CD4-positive, alpha-beta memory T cell (primary cell): Measurements from ENCODE around the gene IRAK2. TPM values are rescaled to one million over a fixed set of nuclear protein-coding genes. Genes with fewer than 3 reads are reported as not detected.

ENCODE experiments used
- CTCF ChIA-PET: fragments of 350-600 bp; sonication (Branson Sonifier 250); formaldehyde crosslinking; loops from one replicate; lab custom pipeline; 2021; ENCODE audit warnings: inconsistent platforms; ENCODE audit not compliant: partially characterized antibody; lab: Charles Lee
- POLR2A ChIA-PET: fragments of 350-600 bp; sonication (Branson Sonifier 250); formaldehyde crosslinking; loops from one replicate; lab custom pipeline; 2021; ENCODE audit not compliant: partially characterized antibody; lab: Charles Lee
- DNase-seq, 5 donors: peaks; one replicate each; pipeline versions ENCODE4 v3.0.0 to v3.0.0-alpha.2; 2020 to 2022; ENCODE audit warnings: mixed read lengths in 1 of 5
- H3K27ac ChIP-seq: one replicate; pipeline ENCODE4 v1.7.0; 2013; ENCODE audit warnings: low read depth, low read length
- H3K27me3 ChIP-seq: 2 replicates; pipeline ENCODE4 v1.7.0; 2013; ENCODE audit warnings: mild to moderate bottlenecking, low read length, moderate library complexity; ENCODE audit not compliant: insufficient read depth
- H3K36me3 ChIP-seq: 2 replicates; pipeline ENCODE4 v1.7.0; 2013; ENCODE audit warnings: mild to moderate bottlenecking, low read length, moderate library complexity; ENCODE audit not compliant: insufficient read depth
- H3K4me1 ChIP-seq: 2 replicates; pipeline ENCODE4 v1.7.0; 2013; ENCODE audit warnings: mild to moderate bottlenecking, low read length, moderate library complexity; ENCODE audit not compliant: insufficient read depth
- H3K4me3 ChIP-seq, 2 donors: one replicate each; pipeline ENCODE4 v1.7.0; 2013; ENCODE audit warnings: low read length in 2 of 2, mild to moderate bottlenecking in 1 of 2
- H3K9me3 ChIP-seq, 2 donors: one replicate each; pipeline ENCODE4 v1.7.0; 2013; ENCODE audit warnings: low read length in 2 of 2, control low read depth in 1 of 2; ENCODE audit not compliant: control insufficient read depth in 1 of 2
- H3K27ac Mint-ChIP-seq, 7 donors: one replicate each; pipeline ENCODE4 v1.8.0; 2020 to 2021; ENCODE audit warnings: mixed read lengths in 7 of 7, mild to moderate bottlenecking in 6 of 7, inconsistent platforms in 3 of 7, moderate library complexity in 3 of 7
- H3K27me3 Mint-ChIP-seq, 2 donors: one replicate each; pipeline ENCODE4 v1.8.0; 2020 to 2021; ENCODE audit warnings: mixed read lengths in 2 of 2
- H3K36me3 Mint-ChIP-seq, 2 donors: one replicate each; pipeline ENCODE4 v1.8.0; 2020 to 2021; ENCODE audit warnings: mixed read lengths in 2 of 2, inconsistent platforms in 1 of 2, mild to moderate bottlenecking in 1 of 2
- H3K4me1 Mint-ChIP-seq, 4 donors: one replicate each; pipeline ENCODE4 v1.8.0; 2020 to 2021; ENCODE audit warnings: mixed read lengths in 4 of 4, mild to moderate bottlenecking in 1 of 4
- H3K4me3 Mint-ChIP-seq, 8 donors: one replicate each; pipeline ENCODE4 v1.8.0; 2020 to 2021; ENCODE audit warnings: mixed read lengths in 8 of 8, mild to moderate bottlenecking in 7 of 8, moderate library complexity in 6 of 8, inconsistent platforms in 3 of 8
- H3K9me3 Mint-ChIP-seq, 8 donors: one replicate each; pipeline ENCODE4 v1.8.0; 2020 to 2021; ENCODE audit warnings: mixed read lengths in 8 of 8, mild to moderate bottlenecking in 5 of 8, inconsistent platforms in 3 of 8, moderate library complexity in 1 of 8
- intact Hi-C: fragments of 100-400 bp; cut with micrococcal nuclease; formaldehyde crosslinking; loops from one replicate; pipeline ENCODE4 v1.15.1; 2023
- polyA plus RNA-seq, 2 donors: library from polyadenylated mRNA; unstranded; fragments of 300-500 nt; fragmentation: Illumina TruSeq; gene quantifications; one replicate each; pipeline ENCODE4 v1.2.3, GENCODE V29; 2021
- total RNA-seq, 2 experiments: library from RNA; stranded (reverse); gene quantifications; one replicate each; pipeline ENCODE4 v1.2.3, GENCODE V29; 2021

The IRAK2 gene
- total and polyA plus RNA-seq, 4 experiments from 2014 or later = 4.4 to 5.8 (median 5.1) TPM

DNA sequence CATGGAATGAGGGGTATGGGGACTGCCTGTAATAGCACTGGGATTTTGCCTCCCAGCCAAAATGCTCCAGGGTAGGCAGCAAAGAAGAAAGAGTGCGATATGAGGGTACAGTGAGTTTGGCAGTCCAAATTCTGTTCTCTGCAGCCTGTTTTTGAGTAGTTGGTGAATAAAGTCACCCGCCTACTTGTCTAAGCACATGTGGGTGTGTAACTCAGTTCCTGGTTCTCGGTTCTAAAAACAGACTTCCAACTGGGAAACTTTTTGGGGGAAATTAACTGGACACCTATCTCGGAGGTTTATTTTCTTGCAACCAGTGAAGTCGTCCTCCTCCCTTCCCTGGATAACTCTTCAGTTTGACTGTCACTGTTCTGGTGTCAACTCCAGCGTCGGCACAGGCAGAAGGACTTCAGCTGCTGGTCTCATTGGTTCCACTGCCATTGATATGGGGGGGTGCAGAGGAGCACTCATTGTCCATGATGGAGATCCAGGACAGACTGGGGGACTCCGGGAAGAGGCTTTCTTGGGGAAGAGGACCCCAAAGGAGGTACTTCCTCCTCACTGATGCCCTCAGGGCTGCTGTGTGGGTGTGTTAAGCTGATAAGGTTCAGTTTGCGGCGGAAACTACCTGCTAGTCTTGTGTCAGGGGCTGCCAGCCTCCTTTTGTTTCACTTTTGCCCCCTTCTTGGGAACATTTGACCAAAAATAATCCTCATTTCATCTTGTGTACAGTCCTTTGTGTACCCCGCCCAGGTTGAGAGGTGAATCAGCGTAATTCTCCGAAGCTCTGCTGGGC is 114.9 kb downstream of the IRAK2 start:
- Histone ChIP-seq H3K27ac (no peak overlapping the region), H3K27me3 (no peaks in the 10 kb centered on the region), H3K9me3 (no peaks in the 10 kb centered on the region), H3K36me3 (peaks cover 50% of the 10 kb centered on the region), H3K4me1 (peaks cover 28% of the 10 kb centered on the region), H3K4me3 (no peak overlapping the region)
- POLR2A ChIA-PET = interaction anchor here (1.2 kb wide), 1 partner anchor 116 kb away, joined by 3 read pairs; no protein-coding TSS in a partner anchor
- intact Hi-C loops = loop anchor here (10.0 kb wide), 1 partner anchor 295 kb away; the partner anchor contains the start of gene EMC3
- DNase-seq = no peak
- no peaks in the 10 kb centered on the region for H3K9me3 Mint-ChIP-seq
- no peaks in the 10 kb centered on the region for H3K27me3 Mint-ChIP-seq
- H3K4me1 Mint-ChIP-seq = peaks cover 22 to 41% (median 32%) of the 10 kb centered on the region in 4 donors
- CTCF ChIA-PET = interaction anchor here (1.1 kb wide), 1 partner anchor 16 kb away, joined by 3 read pairs; no protein-coding TSS in a partner anchor
- H3K4me3 Mint-ChIP-seq = no peak overlapping the region
- H3K36me3 Mint-ChIP-seq = peaks cover 21 to 77% of the 10 kb centered on the region in 2 donors
- peak overlapping the region in 5 of 7 donors; percentile 12 to 79 (median 42) for H3K27ac Mint-ChIP-seq

DNA sequence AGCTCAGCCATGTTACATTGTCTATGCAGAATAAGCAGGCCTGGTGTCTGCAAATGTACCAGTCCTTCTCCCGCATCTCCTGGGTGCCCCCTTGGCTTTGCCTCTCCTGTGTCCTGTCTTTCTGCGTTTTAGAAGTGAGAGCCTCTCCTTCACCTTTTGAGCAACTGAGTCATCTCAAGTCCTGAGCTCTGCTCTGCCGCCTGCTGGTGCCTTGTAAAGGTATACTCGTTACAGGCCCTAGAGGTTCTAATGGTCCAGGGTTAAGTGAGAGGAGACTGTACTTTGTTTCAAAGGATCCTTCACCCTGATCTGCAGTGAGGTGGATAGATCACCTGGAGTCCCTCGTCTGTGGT is 115.4 kb downstream of the IRAK2 start:
- Histone ChIP-seq H3K27ac (no peak overlapping the region), H3K36me3 (peaks cover 50% of the 10 kb centered on the region), H3K4me3 (no peak overlapping the region), H3K4me1 (peaks cover 31% of the 10 kb centered on the region), H3K27me3 (no peaks in the 10 kb centered on the region), H3K9me3 (no peaks in the 10 kb centered on the region)
- POLR2A ChIA-PET = interaction anchor here (1.2 to 1.4 kb wide), 2 partner anchors 9 to 116 kb away, joined by 3 to 4 read pairs; no protein-coding TSS in a partner anchor
- intact Hi-C loops = loop anchor here (10.0 kb wide), 1 partner anchor 295 kb away; the partner anchor contains the start of gene EMC3
- peak overlapping the region in 1 of 8 donors; percentile 5 for H3K4me3 Mint-ChIP-seq
- H3K4me1 Mint-ChIP-seq = peaks cover 27 to 45% (median 36%) of the 10 kb centered on the region in 4 donors
- H3K36me3 Mint-ChIP-seq = peaks cover 21 to 78% of the 10 kb centered on the region in 2 donors
- no peak for DNase-seq
- H3K9me3 Mint-ChIP-seq = no peaks in the 10 kb centered on the region
- CTCF ChIA-PET = interaction anchor here (1.1 kb wide), 1 partner anchor 17 kb away, joined by 3 read pairs; no protein-coding TSS in a partner anchor
- no peaks in the 10 kb centered on the region for H3K27me3 Mint-ChIP-seq
- H3K27ac Mint-ChIP-seq = peak overlapping the region in 5 of 7 donors; percentile 12 to 74 (median 42)

- no peak for DNase-seq
- Mint-ChIP-seq H3K27me3 (no peaks in the 10 kb centered on the region), H3K4me3 (no peak overlapping the region), H3K9me3 (no peaks in the 10 kb centered on the region), H3K27ac (peak overlapping the region in 2 of 7 donors; percentile 41 to 62), H3K36me3 (peaks cover 21 to 75% of the 10 kb centered on the region in 2 donors), H3K4me1 (peaks cover 27 to 49% (median 36%) of the 10 kb centered on the region in 4 donors)
- Histone ChIP-seq H3K36me3 (peaks cover 50% of the 10 kb centered on the region), H3K9me3 (no peaks in the 10 kb centered on the region), H3K4me3 (no peak overlapping the region), H3K4me1 (peaks cover 31% of the 10 kb centered on the region), H3K27ac (no peak overlapping the region), H3K27me3 (no peaks in the 10 kb centered on the region)
- ChIA-PET POLR2A (interaction anchor here (1.4 kb wide), 1 partner anchor 9 kb away, joined by 4 read pairs; no protein-coding TSS in a partner anchor), CTCF (interaction anchor here (1.1 kb wide), 1 partner anchor 17 kb away, joined by 3 read pairs; no protein-coding TSS in a partner anchor)
- intact Hi-C loops = loop anchor here (10.0 kb wide), 1 partner anchor 296 kb away; the partner anchor contains the start of gene EMC3
Measured at GRCh38 chr3:10280571-10280970, 115.9 kb downstream of the IRAK2 start.

DNA sequence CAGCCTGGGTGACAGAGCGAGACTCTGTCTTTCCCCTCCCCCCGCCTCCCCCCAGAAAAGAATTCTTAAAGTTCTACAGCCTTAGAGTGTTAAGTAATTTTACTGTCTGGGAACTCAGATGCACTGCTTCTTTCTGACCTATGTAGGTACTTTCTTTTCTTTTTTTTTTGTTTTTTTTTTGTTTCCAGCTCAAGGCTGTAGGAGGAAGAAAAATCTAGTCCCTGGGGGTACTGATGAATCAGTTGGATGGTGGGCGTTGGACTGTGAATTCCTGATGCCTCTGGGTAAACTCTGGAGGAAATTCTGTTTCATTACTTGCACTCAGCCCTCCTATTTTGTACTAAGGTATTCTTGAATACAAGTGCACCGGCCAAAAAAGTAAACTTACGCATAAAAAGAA is 117.2 kb downstream of the IRAK2 start:
- POLR2A ChIA-PET = interaction anchor here (1.3 kb wide), 1 partner anchor 39 kb away, joined by 3 read pairs; no protein-coding TSS in a partner anchor
- no peaks in the 10 kb centered on the region for H3K9me3 Mint-ChIP-seq
- CTCF ChIA-PET = interaction anchor here (0.7 to 3.7 kb wide), 2 partner anchors 19 to 85 kb away, joined by 3 to 14 read pairs; no protein-coding TSS in a partner anchor
- H3K4me1 Mint-ChIP-seq = peaks cover 27 to 52% (median 35%) of the 10 kb centered on the region in 4 donors
- H3K36me3 Mint-ChIP-seq = peaks cover 21 to 74% of the 10 kb centered on the region in 2 donors
- Histone ChIP-seq H3K36me3 (peaks cover 46% of the 10 kb centered on the region), H3K4me1 (peaks cover 23% of the 10 kb centered on the region), H3K27me3 (no peaks in the 10 kb centered on the region), H3K9me3 (no peaks in the 10 kb centered on the region), H3K27ac (no peak overlapping the region), H3K4me3 (no peak overlapping the region)
- intact Hi-C loops = loop anchor here (10.0 kb wide), 1 partner anchor 297 kb away; the partner anchor contains the start of gene EMC3
- peak overlapping the region in 4 of 7 donors; percentile 17 to 77 (median 67) for H3K27ac Mint-ChIP-seq
- H3K27me3 Mint-ChIP-seq = no peaks in the 10 kb centered on the region
- DNase-seq = no peak
- H3K4me3 Mint-ChIP-seq = no peak overlapping the region

DNA sequence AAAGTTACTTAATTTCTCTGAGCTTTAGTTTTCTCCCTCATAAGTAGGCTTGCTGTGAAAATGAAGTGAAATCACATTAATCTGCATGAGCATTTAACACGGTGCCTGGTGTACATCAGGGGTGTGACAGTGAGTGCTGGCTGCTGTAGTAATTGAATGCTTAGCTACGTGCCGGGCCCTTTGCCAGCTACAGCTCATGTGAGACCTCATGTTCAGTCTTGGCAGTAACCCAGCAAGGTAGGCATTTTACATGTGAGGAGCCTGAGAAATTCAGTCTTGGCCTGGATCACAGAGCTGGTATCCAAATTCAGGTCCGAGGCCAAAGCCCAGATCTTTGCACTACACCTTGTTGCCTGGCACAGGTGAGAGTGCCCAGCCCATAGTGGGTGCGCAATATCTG is 118.9 kb downstream of the IRAK2 start:
- no peaks in the 10 kb centered on the region for H3K27me3 Mint-ChIP-seq
- H3K27me3 ChIP-seq = no peaks in the 10 kb centered on the region
- ChIA-PET CTCF (interaction anchor here (0.7 to 3.7 kb wide), 6 partner anchors 13 to 352 kb away, joined by 3 to 14 read pairs (median 3); no protein-coding TSS in a partner anchor), POLR2A (interaction anchor here (0.5 to 1.3 kb wide), 5 partner anchors 32 to 351 kb away, joined by 3 read pairs; partner anchors contain the start of gene TATDN2)
- no peaks in the 10 kb centered on the region for H3K9me3 Mint-ChIP-seq
- H3K9me3 ChIP-seq = no peaks in the 10 kb centered on the region
- no peak for DNase-seq
- peaks cover 29 to 49% (median 30%) of the 10 kb centered on the region in 4 donors for H3K4me1 Mint-ChIP-seq
- H3K36me3 ChIP-seq = peaks cover 42% of the 10 kb centered on the region
- peaks cover 14 to 64% of the 10 kb centered on the region in 2 donors for H3K36me3 Mint-ChIP-seq
- intact Hi-C loops = loop anchor here (10.0 kb wide), 1 partner anchor 299 kb away; the partner anchor contains the start of gene EMC3
- H3K27ac Mint-ChIP-seq = peak overlapping the region; percentile 37 to 96 (median 80)
- no peak overlapping the region for H3K4me3 ChIP-seq
- H3K4me3 Mint-ChIP-seq = peak overlapping the region in 4 of 8 donors; percentile 12 to 59 (median 34)
- peaks cover 23% of the 10 kb centered on the region for H3K4me1 ChIP-seq
- H3K27ac ChIP-seq = peak overlapping the region; percentile 43

GRCh38 chr3:10284496-10284895 is 119.8 kb downstream of the IRAK2 start:
- Histone ChIP-seq H3K27me3 (no peaks in the 10 kb centered on the region), H3K9me3 (no peaks in the 10 kb centered on the region), H3K4me3 (no peak overlapping the region), H3K36me3 (peaks cover 39% of the 10 kb centered on the region), H3K27ac (peak overlapping the region; percentile 43), H3K4me1 (peaks cover 23% of the 10 kb centered on the region)
- Mint-ChIP-seq H3K36me3 (peaks cover 8 to 63% of the 10 kb centered on the region in 2 donors), H3K4me3 (peak overlapping the region in 7 of 8 donors; percentile 28 to 67 (median 58)), H3K27ac (peak overlapping the region; percentile 80 to 96 (median 90)), H3K27me3 (no peaks in the 10 kb centered on the region), H3K4me1 (peaks cover 29 to 45% (median 30%) of the 10 kb centered on the region in 4 donors), H3K9me3 (no peaks in the 10 kb centered on the region)
- intact Hi-C loops = loop anchor here (10.0 kb wide), 1 partner anchor 300 kb away; the partner anchor contains the start of gene EMC3
- DNase-seq = peak; percentile 47 to 87 (median 59)
- CTCF ChIA-PET = interaction anchor here (3.7 kb wide), 1 partner anchor 21 kb away, joined by 14 read pairs; no protein-coding TSS in a partner anchor
- POLR2A ChIA-PET = interaction anchor here (1.3 kb wide), 1 partner anchor 81 kb away, joined by 3 read pairs; no protein-coding TSS in a partner anchor
